ENCODE data around the gene ST6GALNAC3.

ST6GALNAC3 gene

DNA sequence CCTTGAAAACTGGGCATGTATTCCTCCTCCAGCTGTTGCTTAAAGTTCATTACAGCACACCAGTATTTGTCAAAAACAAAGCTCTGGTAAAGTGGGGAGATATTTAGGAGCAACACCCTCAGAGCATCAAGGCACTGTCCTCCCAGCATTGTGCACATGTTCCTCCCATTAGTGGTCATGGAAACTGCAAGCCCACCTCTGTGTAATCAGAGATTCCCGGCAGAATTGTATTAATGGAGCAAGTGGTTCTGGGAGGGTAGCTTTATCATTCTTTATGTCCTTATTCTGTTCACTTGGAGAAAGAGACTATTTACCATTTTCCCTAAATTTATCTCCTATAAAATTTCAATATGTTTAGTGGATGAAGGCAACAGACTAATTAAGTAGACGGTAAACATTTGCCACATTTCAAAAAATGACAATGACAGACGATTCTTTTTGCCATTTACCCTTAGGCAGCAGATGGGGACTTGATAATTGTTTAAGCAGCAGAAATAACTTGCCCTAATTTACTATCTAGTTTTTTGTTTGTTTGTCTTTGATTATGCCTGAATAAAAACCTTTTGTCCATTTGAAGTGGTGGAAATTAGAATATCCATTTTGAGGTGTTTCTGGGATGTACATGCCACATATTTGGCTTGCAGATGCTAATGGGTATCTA, 503.1 kb downstream of the ST6GALNAC3 start:
- Histone ChIP-seq H3K27ac (no peak overlapping the region), H3K9me3 (no peaks in the 10 kb centered on the region), H3K36me3 (no peaks in the 10 kb centered on the region), H3K4me1 (no peaks in the 10 kb centered on the region), H3K4me3 (no peak overlapping the region), H3K27me3 (no peaks in the 10 kb centered on the region)
- TF ChIP-seq, protein P1, sequence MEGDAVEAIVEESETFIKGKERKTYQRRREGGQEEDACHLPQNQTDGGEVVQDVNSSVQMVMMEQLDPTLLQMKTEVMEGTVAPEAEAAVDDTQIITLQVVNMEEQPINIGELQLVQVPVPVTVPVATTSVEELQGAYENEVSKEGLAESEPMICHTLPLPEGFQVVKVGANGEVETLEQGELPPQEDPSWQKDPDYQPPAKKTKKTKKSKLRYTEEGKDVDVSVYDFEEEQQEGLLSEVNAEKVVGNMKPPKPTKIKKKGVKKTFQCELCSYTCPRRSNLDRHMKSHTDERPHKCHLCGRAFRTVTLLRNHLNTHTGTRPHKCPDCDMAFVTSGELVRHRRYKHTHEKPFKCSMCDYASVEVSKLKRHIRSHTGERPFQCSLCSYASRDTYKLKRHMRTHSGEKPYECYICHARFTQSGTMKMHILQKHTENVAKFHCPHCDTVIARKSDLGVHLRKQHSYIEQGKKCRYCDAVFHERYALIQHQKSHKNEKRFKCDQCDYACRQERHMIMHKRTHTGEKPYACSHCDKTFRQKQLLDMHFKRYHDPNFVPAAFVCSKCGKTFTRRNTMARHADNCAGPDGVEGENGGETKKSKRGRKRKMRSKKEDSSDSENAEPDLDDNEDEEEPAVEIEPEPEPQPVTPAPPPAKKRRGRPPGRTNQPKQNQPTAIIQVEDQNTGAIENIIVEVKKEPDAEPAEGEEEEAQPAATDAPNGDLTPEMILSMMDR (IDR thresholded peaks at IDR 0.05), result no peak
- DNase-seq, result no peak
- intact Hi-C loops (cut with DNase I; ENCODE audit: low total_unique reads), result no loop called here

DNA sequence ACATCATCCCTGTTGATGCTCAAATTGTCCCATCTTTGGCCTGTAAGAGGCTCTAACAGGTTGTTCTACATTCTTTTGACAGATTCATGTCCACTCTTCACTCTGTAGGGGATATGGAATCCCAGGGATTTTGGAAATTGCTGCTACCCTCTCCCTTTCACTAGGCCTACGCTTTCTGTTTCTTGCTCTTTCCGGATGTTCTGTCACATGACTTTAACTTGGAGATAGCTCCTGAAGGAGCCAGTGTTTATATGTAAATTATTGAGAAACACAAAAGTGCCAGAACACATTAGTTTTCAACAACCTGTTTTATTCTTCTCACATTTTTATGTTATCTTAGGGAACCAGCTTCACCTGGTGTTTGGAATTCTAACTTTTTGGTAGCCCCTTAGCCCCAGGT, 505.7 kb downstream of the ST6GALNAC3 start:
- intact Hi-C loops (cut with DNase I; ENCODE audit: low total_unique reads), result no loop called here
- H3K27me3 ChIP-seq, result no peaks in the 10 kb centered on the region
- DNase-seq, result no peak
- H3K4me1 ChIP-seq, result no peaks in the 10 kb centered on the region
- H3K27ac ChIP-seq, result no peak overlapping the region
- H3K4me3 ChIP-seq, result no peak overlapping the region
- H3K36me3 ChIP-seq, result no peaks in the 10 kb centered on the region
- TF ChIP-seq, protein P1 (IDR thresholded peaks at IDR 0.05), result no peak
- no peaks in the 10 kb centered on the region for H3K9me3 ChIP-seq

DNA sequence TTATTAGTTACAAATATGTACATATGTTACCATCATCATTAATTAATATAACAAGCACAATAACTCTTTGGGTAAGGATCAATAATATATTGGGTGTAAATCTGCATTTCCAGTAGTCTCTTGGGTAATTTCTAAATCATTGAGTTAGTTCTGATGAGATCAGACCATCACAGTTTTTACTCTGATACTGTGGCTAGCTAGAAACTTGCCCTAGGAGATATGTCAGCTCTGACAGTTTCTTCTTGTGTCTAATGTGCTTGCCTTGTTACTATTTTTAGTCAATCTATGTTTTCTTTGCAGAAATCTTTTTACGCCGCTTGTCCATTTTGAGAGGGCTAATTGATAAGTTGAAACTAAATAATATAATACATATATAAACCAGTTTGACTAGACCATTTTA, 507.2 kb downstream of the ST6GALNAC3 start:
- DNase-seq, result no peak
- intact Hi-C loops (cut with DNase I; ENCODE audit: low total_unique reads), result no loop called here

DNA sequence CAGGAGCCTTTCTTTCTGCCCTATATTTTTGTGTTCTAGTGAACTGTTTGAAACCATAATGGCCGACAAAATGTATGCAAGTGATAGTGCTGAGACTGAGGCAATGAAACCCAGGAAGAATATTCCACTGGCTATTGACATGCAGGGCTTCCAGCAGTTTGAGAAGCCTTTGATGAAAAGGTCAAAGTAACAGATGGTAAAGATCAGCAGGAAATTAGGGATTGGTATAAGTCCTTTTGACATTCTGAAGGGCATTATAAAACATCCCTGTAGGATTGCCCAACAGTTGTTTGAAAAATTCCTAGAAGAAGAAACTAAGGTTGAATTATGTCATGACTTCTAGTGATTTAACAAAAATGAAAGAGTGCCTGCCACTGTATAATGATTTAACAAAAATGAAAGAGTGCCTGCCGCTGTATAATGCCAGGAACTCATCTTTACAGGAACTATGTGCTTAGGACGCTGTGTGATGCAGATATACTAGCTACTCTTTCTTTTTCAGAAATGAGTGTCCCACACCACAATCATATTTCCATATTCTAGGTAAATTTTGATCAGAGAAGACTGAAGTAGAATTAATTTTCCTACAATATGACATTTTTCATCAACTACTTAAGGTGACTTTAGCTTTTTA, 508.8 kb downstream of the ST6GALNAC3 start:
- DNase-seq, result no peak
- Histone ChIP-seq H3K4me1 (no peaks in the 10 kb centered on the region), H3K27me3 (no peaks in the 10 kb centered on the region), H3K9me3 (no peaks in the 10 kb centered on the region), H3K36me3 (no peaks in the 10 kb centered on the region), H3K27ac (no peak overlapping the region), H3K4me3 (no peak overlapping the region)
- intact Hi-C loops (cut with DNase I; ENCODE audit: low total_unique reads), result no loop called here
- TF ChIP-seq, protein P1 (IDR thresholded peaks at IDR 0.05), result no peak

More for the DNA sequence above, 507.2 kb downstream of the ST6GALNAC3 start:
- Histone ChIP-seq H3K27ac (no peak overlapping the region), H3K27me3 (no peaks in the 10 kb centered on the region), H3K9me3 (no peaks in the 10 kb centered on the region), H3K4me3 (no peak overlapping the region), H3K4me1 (no peaks in the 10 kb centered on the region), H3K36me3 (no peaks in the 10 kb centered on the region)
- TF ChIP-seq, protein P1 (IDR thresholded peaks at IDR 0.05), result no peak

DNA sequence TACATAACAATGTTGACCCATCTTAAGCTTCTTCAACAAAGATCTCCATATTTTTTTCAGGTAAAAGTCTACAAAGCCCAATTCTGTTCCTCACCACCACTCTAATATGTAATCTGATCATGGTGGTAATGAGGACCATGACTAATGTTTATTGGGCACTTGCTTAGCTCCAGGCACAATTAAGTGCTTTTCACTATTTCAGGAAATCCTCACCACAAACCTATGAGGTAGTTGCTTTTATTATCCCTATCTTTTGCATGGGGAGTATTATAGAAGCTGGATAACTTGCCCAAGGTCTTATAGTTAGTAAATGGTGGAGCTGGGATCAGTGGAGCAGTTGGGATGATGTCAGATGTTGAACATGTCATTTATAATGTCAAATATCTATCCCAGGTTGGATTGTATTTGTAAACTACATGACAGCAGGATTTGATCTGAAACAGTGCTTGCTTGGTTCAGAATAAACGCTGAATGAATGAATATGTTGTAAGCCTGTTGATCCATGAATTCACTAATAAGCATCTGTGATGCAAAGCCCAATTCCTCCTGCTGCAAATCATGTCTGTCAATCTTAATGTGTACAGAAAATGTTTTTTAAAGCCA, 509.4 kb downstream of the ST6GALNAC3 start:
- no peak overlapping the region for H3K4me3 ChIP-seq
- H3K4me1 ChIP-seq, result no peaks in the 10 kb centered on the region
- H3K27ac ChIP-seq, result no peak overlapping the region
- no peaks in the 10 kb centered on the region for H3K27me3 ChIP-seq
- no peaks in the 10 kb centered on the region for H3K36me3 ChIP-seq
- intact Hi-C loops (cut with DNase I; ENCODE audit: low total_unique reads), result no loop called here
- DNase-seq, result no peak
- no peaks in the 10 kb centered on the region for H3K9me3 ChIP-seq
- TF ChIP-seq, protein P1 (IDR thresholded peaks at IDR 0.05), result no peak

Data from tibial artery (tissue), 4 donors.